ENCODE results near the gene RUVBL1.

RUVBL1 gene

GRCh38 chr3:128066676-128067075, 56.9 kb downstream of the RUVBL1 start (continued):
- no peak for TF ChIP-seq SNAI2 (CRISPR knock-in tag; IDR thresholded peaks at IDR 0.05)

- no peak for TF ChIP-seq BACH2 (CRISPR knock-in tag; IDR thresholded peaks at IDR 0.05; ENCODE audit: borderline replicate concordance)
- no peak for TF ChIP-seq TSHZ2 (CRISPR knock-in tag; IDR thresholded peaks at IDR 0.05)
- TF ChIP-seq ZFP30 (CRISPR knock-in tag; IDR thresholded peaks at IDR 0.05), result no peak
- no peak for TF ChIP-seq CREB5 (CRISPR knock-in tag; IDR thresholded peaks at IDR 0.05; ENCODE audit: low read depth)
- no peak for TF ChIP-seq ZFP3 (CRISPR knock-in tag; IDR thresholded peaks at IDR 0.05)
- no peak for TF ChIP-seq ZC3H10 (CRISPR knock-in tag; IDR thresholded peaks at IDR 0.05)
- TF ChIP-seq CSRNP3 (CRISPR knock-in tag; IDR thresholded peaks at IDR 0.05), result no peak
- TF ChIP-seq GLIS3 (CRISPR knock-in tag; IDR thresholded peaks at IDR 0.05), result no peak
- TF ChIP-seq ESRRG (CRISPR knock-in tag; IDR thresholded peaks at IDR 0.05), result no peak
- no peak for TF ChIP-seq PATZ1 (CRISPR knock-in tag; IDR thresholded peaks at IDR 0.05; ENCODE audit: borderline replicate concordance)
- no peak for TF ChIP-seq OSR1 (CRISPR knock-in tag; IDR thresholded peaks at IDR 0.05)
- TF ChIP-seq ISL1 (CRISPR knock-in tag; IDR thresholded peaks at IDR 0.05), result no peak
- TF ChIP-seq ZNF70 (CRISPR knock-in tag; IDR thresholded peaks at IDR 0.05), result no peak
- TF ChIP-seq PPARA (CRISPR knock-in tag; IDR thresholded peaks at IDR 0.05; ENCODE audit: borderline replicate concordance), result no peak
- no peak for TF ChIP-seq ZNF565 (CRISPR knock-in tag; conservative IDR thresholded peaks at IDR 0.05; ENCODE audit: low read depth)
- no peak for TF ChIP-seq CSDC2 (CRISPR knock-in tag; IDR thresholded peaks at IDR 0.05)
- TF ChIP-seq RARB (CRISPR knock-in tag; IDR thresholded peaks at IDR 0.05), result no peak
- no peak for TF ChIP-seq TOX (CRISPR knock-in tag; IDR thresholded peaks at IDR 0.05; ENCODE audit: borderline replicate concordance)
- no peak for TF ChIP-seq ZNF8 (CRISPR knock-in tag; IDR thresholded peaks at IDR 0.05)
Measured at GRCh38 chr3:128066114-128066513, 57.5 kb downstream of the RUVBL1 start.

GRCh38 chr3:128064962-128065361, 58.6 kb downstream of the RUVBL1 start:
- ATAC-seq, result no peak
- TF ChIP-seq ZFP3 (CRISPR knock-in tag; IDR thresholded peaks at IDR 0.05) (no peak), TOX (CRISPR knock-in tag; IDR thresholded peaks at IDR 0.05; ENCODE audit: borderline replicate concordance) (no peak), ARNTL (CRISPR knock-in tag; IDR thresholded peaks at IDR 0.05; ENCODE audit: borderline replicate concordance, low read depth) (no peak), TCF4 (CRISPR knock-in tag; IDR thresholded peaks at IDR 0.05; ENCODE audit: borderline replicate concordance) (no peak), PATZ1 (CRISPR knock-in tag; IDR thresholded peaks at IDR 0.05; ENCODE audit: borderline replicate concordance) (no peak), ISL1 (CRISPR knock-in tag; IDR thresholded peaks at IDR 0.05) (no peak)

More at GRCh38 chr3:128066114-128066513, 57.5 kb downstream of the RUVBL1 start:
- ATAC-seq, result no peak

Data from SK-N-SH treated with all-trans-retinoic acid at 6 μM for 48 hours (cell line).